K562 (cell line): ENCODE data around the gene LACC1. TPM values are rescaled to one million over a fixed set of nuclear protein-coding genes. Genes with fewer than 3 reads are reported as not detected.

Source experiments
- ATAC-seq: fragments of 200-7000 bp; cut with Tn5 transposase; 3 replicates; pipeline ENCODE4 v1.9.1; 2020; ENCODE audit warnings: moderate library complexity
- BruUV-seq: library from RNA; stranded (reverse); fragments of 400-500 nt; replicated peaks from 2 replicates; lab custom pipeline; 2021; lab: Mats Ljungman, UMichigan
- CTCF ChIA-PET: fragments of 300-600 bp; formaldehyde crosslinking; extraction: SDS; loops from one replicate; lab custom pipeline; 2021; ENCODE audit warnings: low intra/inter-chr PET ratio; lab: Yijun Ruan, JAX
- POLR2A ChIA-PET: fragments of 300-600, 350-650 bp; sonication (Branson Sonifier 250); formaldehyde crosslinking; extraction: SDS; loops from one replicate; lab custom pipeline; 2021; ENCODE audit warnings: antibody characterized with exemption, inconsistent platforms; lab: Yijun Ruan, JAX
- DNase-seq, 4 experiments: peaks; one replicate each; pipeline versions ENCODE4 v3.0.0 to v3.0.0-alpha.2; 2011 to 2018; ENCODE audit warnings: low spot score in 3 of 4, mixed read lengths in 3 of 4; ENCODE audit errors: extremely low read depth in 1 of 4
- FAIRE-seq: peaks from 2 replicates; lab custom pipeline; 2011; peaks lifted over from hg19 to GRCh38; lab: Jason Lieb, UNC
- H2AFZ ChIP-seq: 2 replicates; pipeline ENCODE4 v1.6.0; 2011; ENCODE audit warnings: low read depth, low read length, control low read depth, inconsistent platforms
- H3K27ac ChIP-seq: fragments of 200-600 bp; 3 replicates; pipeline ENCODE4 v1.8.0; 2011; ENCODE audit warnings: low read depth, mild to moderate bottlenecking, control low read depth, inconsistent platforms, low read length, moderate library complexity, mixed read lengths; ENCODE audit errors: extremely low read depth
- H3K27me3 ChIP-seq, 2 experiments: fragments of 300-600 bp in 1 of 2; 2 replicates in 1 of 2; 3 replicates in 1 of 2; pipeline versions ENCODE4 v1.6.0 to v1.8.0; 2011; ENCODE audit warnings: inconsistent platforms in 2 of 2, low read length in 2 of 2, mild to moderate bottlenecking in 1 of 2, mixed read lengths in 1 of 2, moderate library complexity in 1 of 2; ENCODE audit not compliant: control insufficient read depth in 2 of 2, insufficient read depth in 2 of 2
- H3K36me3 ChIP-seq: fragments of 300-600 bp; 3 replicates; pipeline ENCODE4 v1.8.0; 2011; ENCODE audit warnings: mild to moderate bottlenecking, low read length, inconsistent platforms; ENCODE audit not compliant: control insufficient read depth, insufficient read depth
- H3K4me1 ChIP-seq, 2 experiments: fragments of 200-600 bp in 1 of 2; replicated peaks in 1 of 2; 2 replicates in 1 of 2; 3 replicates in 1 of 2; pipeline versions ENCODE4 v1.5.1 to v1.8.0; 2011; ENCODE audit warnings: inconsistent platforms in 2 of 2, low read length in 2 of 2, mild to moderate bottlenecking in 1 of 2, mixed read lengths in 1 of 2, moderate library complexity in 1 of 2; ENCODE audit not compliant: control insufficient read depth in 2 of 2, insufficient read depth in 2 of 2
- H3K4me2 ChIP-seq: 2 replicates; pipeline ENCODE4 v1.6.1; 2011; ENCODE audit warnings: low read length, control low read depth, inconsistent platforms, mixed read lengths; ENCODE audit not compliant: insufficient read depth
- H3K4me3 ChIP-seq: fragments of 200-600 bp; sonication (generic), shearing (Covaris generic); 2 replicates; pipeline ENCODE4 v1.5.1; 2016; ENCODE audit warnings: control low read depth, inconsistent platforms
- H3K79me2 ChIP-seq: fragments of 200-600 bp; 3 replicates; pipeline ENCODE4 v1.8.0; 2011; ENCODE audit warnings: low read length, inconsistent platforms; ENCODE audit not compliant: control insufficient read depth, insufficient read depth
- H3K9ac ChIP-seq, 2 experiments: 2 replicates each; pipeline versions ENCODE4 v1.6.0 to v1.6.1; 2011; ENCODE audit warnings: low read depth in 2 of 2, low read length in 2 of 2, control low read depth in 1 of 2, inconsistent platforms in 1 of 2, mild to moderate bottlenecking in 1 of 2, mixed read lengths in 1 of 2; ENCODE audit not compliant: insufficient read depth in 1 of 2
- H3K9me1 ChIP-seq: one replicate; pipeline ENCODE4 v1.6.0; 2011; ENCODE audit warnings: inconsistent platforms, mild to moderate bottlenecking, low read length, moderate library complexity; ENCODE audit not compliant: control insufficient read depth, insufficient read depth
- H3K9me3 ChIP-seq: replicated peaks from 2 replicates; pipeline ENCODE4 v1.5.1; 2011; ENCODE audit warnings: low read depth, low read length, inconsistent platforms; ENCODE audit not compliant: control insufficient read depth, insufficient read depth
- H4K20me1 ChIP-seq: replicated peaks from 2 replicates; pipeline ENCODE4 v1.6.1; 2011; ENCODE audit warnings: low read length, inconsistent platforms, mixed read lengths; ENCODE audit not compliant: control insufficient read depth, insufficient read depth
- HNRNPL ChIP-seq: fragments of 200-400 bp; formaldehyde crosslinking; IDR thresholded peaks from 2 replicates; pipeline ENCODE4 v1.6.1; 2017; ENCODE audit warnings: low read depth, mild to moderate bottlenecking, low read length
- ILF3 ChIP-seq: fragments of 450-650 bp; IDR thresholded peaks from 2 replicates; pipeline ENCODE4 v1.6.1; 2018; ENCODE audit warnings: antibody characterized with exemption, mild to moderate bottlenecking, moderate library complexity, borderline replicate concordance
- L3MBTL2 ChIP-seq: fragments of 450-650 bp; IDR thresholded peaks from 2 replicates; pipeline ENCODE4 v1.6.1; 2016; ENCODE audit warnings: mild to moderate bottlenecking, moderate library complexity
- PPARD ChIP-seq: fragments of 250-450 bp; sonication (Bioruptor Pico); IDR thresholded peaks from 2 replicates; pipeline ENCODE4 v1.8.0; 2022; ENCODE audit warnings: inconsistent platforms, mild to moderate bottlenecking, moderate library complexity
- SNIP1 ChIP-seq: fragments of 450-650 bp; IDR thresholded peaks from 2 replicates; pipeline ENCODE4 v1.7.1; 2017; ENCODE audit warnings: low read depth, mild to moderate bottlenecking
- ZNF274 ChIP-seq: IDR thresholded peaks from 2 replicates; pipeline ENCODE4 v1.6.1; 2011; ENCODE audit warnings: low read depth, mild to moderate bottlenecking, low read length, moderate library complexity, borderline replicate concordance
- ZNF561 ChIP-seq: fragments of 450-650 bp; formaldehyde crosslinking; conservative IDR thresholded peaks from 2 replicates; pipeline ENCODE4 v1.4.0; 2020; ENCODE audit warnings: mild to moderate bottlenecking, moderate library complexity
- ZNF699 ChIP-seq: fragments of 250-450 bp; sonication (Bioruptor Pico); IDR thresholded peaks from 2 replicates; pipeline ENCODE4 v1.8.0; 2021; ENCODE audit warnings: mild to moderate bottlenecking, moderate library complexity; ENCODE audit not compliant: insufficient replicate concordance
- in situ Hi-C: fragments of 300-500 bp; cut with MboI; formaldehyde crosslinking; loops from 4 replicates; pipeline ENCODE4 v1.15.0; 2018; ENCODE audit warnings: inconsistent platforms, mixed read lengths
- intact Hi-C: fragments of 100-400 bp; cut with micrococcal nuclease; formaldehyde crosslinking; loops from 2 replicates; pipeline ENCODE4 v1.14.2; 2022
- polyA plus RNA-seq, 8 experiments: library from polyadenylated mRNA; depleted of rRNA in 4 of 8; stranded (reverse) in 5 of 8; unstranded in 3 of 8; fragments of >200 nt; fragmentation: Nextera tagmentation in 2 of 8; fragmentation: Illumina TruSeq in 1 of 8; extraction: Ambion mirVana in 2 of 8; extraction: Trizol in 1 of 8; gene quantifications; 2 replicates each; pipeline versions ENCODE4 v1.2.1 to v1.2.3, GENCODE V29; 2011 to 2014; ENCODE audit warnings: inconsistent platforms in 1 of 8, missing spikeins in 1 of 8
- total RNA-seq, 7 experiments: library from RNA; depleted of rRNA in 6 of 7; stranded (reverse); fragments of >200 nt in 6 of 7; fragmentation: Illumina TruSeq in 2 of 7; extraction: Trizol in 2 of 7; gene quantifications; 2 replicates each; pipeline versions ENCODE4 v1.2.1 to v1.2.3, GENCODE V29; 2011 to 2021; ENCODE audit warnings: low replicate concordance in 1 of 7
- TF ChIP-seq, protein P1 (sequence below): fragments of 200-800 bp; sonication (Bioruptor generic); IDR thresholded peaks from 2 replicates; pipeline ENCODE4 v1.6.1; 2016; ENCODE audit warnings: missing genetic modification characterization, missing compliant biosample characterization
- TF ChIP-seq, protein P2 (sequence below): sonication (generic); formaldehyde crosslinking; IDR thresholded peaks from 2 replicates; pipeline ENCODE4 v1.8.0; 2022; ENCODE audit warnings: mild to moderate bottlenecking, missing genetic modification reagents
- TF ChIP-seq, protein P3 (sequence below): fragments of 250-450 bp; sonication (Bioruptor Pico); IDR thresholded peaks from 2 replicates; pipeline ENCODE4 v1.4.0; 2020; ENCODE audit warnings: borderline replicate concordance

Gene LACC1
- total and polyA plus RNA-seq, 9 of the 15 experiments (the other 6 are each of a cell fraction or from before 2014, with no cell fraction given): 0.24 TPM; not detected in 8

DNA sequence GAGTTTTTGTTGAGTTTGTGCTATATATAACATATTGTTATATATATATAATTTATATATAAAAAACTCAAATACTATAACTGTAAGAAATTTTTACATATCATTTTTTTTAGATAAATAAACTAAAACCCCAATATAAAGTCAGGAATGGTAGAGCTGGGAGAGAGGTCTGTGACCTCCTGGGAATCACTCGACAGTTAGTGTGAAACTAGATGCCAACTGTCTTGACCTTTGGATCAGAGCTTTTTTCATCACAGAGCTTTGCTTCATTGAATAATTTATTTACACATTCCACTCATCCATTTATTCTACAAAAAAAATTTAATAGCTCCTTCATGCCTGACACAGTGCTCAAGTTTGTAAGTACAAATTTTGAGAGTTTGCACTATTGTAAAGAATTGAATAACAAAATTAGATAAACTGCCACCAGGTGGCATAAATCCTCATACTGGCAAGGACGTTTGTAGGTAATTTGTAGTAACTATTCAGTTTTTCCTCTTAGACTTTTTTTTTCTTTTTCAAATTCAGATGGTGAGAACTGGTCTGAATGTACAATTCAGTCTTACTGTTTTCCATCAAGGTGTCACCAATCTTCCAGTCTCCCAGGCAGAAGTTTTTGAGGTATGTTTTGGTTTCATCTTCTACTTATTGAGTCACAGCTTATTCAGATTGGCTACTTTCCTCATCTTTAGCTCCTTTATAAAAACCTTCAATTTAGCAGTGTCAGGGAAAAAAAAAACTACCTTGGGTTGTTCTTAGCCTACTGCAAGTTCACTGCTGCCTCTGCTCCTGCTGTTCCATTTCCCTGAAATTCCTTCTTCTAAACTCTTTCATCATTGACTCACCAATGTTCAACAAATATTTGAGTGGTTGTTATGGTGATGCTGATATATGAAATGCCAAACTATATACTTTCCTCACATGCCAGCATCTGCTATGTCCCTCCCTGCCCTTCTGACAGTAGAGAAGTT is 28.7 kb downstream of the LACC1 start (continued):
- TF ChIP-seq, protein P1, sequence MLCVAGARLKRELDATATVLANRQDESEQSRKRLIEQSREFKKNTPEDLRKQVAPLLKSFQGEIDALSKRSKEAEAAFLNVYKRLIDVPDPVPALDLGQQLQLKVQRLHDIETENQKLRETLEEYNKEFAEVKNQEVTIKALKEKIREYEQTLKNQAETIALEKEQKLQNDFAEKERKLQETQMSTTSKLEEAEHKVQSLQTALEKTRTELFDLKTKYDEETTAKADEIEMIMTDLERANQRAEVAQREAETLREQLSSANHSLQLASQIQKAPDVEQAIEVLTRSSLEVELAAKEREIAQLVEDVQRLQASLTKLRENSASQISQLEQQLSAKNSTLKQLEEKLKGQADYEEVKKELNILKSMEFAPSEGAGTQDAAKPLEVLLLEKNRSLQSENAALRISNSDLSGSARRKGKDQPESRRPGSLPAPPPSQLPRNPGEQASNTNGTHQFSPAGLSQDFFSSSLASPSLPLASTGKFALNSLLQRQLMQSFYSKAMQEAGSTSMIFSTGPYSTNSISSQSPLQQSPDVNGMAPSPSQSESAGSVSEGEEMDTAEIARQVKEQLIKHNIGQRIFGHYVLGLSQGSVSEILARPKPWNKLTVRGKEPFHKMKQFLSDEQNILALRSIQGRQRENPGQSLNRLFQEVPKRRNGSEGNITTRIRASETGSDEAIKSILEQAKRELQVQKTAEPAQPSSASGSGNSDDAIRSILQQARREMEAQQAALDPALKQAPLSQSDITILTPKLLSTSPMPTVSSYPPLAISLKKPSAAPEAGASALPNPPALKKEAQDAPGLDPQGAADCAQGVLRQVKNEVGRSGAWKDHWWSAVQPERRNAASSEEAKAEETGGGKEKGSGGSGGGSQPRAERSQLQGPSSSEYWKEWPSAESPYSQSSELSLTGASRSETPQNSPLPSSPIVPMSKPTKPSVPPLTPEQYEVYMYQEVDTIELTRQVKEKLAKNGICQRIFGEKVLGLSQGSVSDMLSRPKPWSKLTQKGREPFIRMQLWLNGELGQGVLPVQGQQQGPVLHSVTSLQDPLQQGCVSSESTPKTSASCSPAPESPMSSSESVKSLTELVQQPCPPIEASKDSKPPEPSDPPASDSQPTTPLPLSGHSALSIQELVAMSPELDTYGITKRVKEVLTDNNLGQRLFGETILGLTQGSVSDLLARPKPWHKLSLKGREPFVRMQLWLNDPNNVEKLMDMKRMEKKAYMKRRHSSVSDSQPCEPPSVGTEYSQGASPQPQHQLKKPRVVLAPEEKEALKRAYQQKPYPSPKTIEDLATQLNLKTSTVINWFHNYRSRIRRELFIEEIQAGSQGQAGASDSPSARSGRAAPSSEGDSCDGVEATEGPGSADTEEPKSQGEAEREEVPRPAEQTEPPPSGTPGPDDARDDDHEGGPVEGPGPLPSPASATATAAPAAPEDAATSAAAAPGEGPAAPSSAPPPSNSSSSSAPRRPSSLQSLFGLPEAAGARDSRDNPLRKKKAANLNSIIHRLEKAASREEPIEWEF: no peak
- TF ChIP-seq, all 486 proteins: peak for 2

DNA sequence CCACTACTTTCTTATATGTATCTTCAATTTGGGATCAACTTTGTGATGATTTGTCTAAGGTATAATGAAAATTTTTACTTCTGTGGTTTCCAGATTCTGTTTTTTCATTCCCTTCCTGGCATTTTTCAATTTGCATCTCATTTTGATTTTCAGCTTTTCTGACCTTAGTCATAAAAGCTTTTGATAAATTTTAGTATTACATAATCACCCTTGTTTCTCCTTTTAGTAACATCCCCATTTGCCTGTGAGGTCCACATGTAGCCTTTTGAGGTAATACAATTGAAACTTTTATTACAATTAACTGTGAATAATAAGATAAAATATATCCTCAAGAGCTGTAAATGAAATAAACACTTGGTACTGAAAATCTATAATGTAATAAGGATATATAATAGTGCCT is 31.2 kb downstream of the LACC1 start:
- intact Hi-C loops: no loop called here
- in situ Hi-C loops: loop anchor here (10.0 to 25.0 kb wide), 2 partner anchors 276 to 564 kb away; no protein-coding TSS in a partner anchor
- no peaks in the 10 kb centered on the region for H4K20me1 ChIP-seq
- ChIA-PET POLR2A (interaction anchor here (1.0 kb wide), 1 partner anchor 9 kb away, joined by 3 read pairs; no protein-coding TSS in a partner anchor), CTCF (no interaction called here)
- H2AFZ ChIP-seq: no peak overlapping the region
- H3K4me2 ChIP-seq: no peak overlapping the region
- no peaks in the 10 kb centered on the region for H3K79me2 ChIP-seq
- H3K9me3 ChIP-seq: no peaks in the 10 kb centered on the region
- H3K36me3 ChIP-seq: no peaks in the 10 kb centered on the region
- H3K9me1 ChIP-seq: no peaks in the 10 kb centered on the region
- no peak overlapping the region for H3K4me3 ChIP-seq
- BruUV-seq: no TSS peak
- no peak overlapping the region for H3K27ac ChIP-seq
- FAIRE-seq (no peak), DNase-seq (no peak), ATAC-seq (no peak)
- no peaks in the 10 kb centered on the region; a peak in 1 of 5 replicates for H3K27me3 ChIP-seq
- H3K4me1 ChIP-seq: no peaks in the 10 kb centered on the region
- H3K9ac ChIP-seq: no peak overlapping the region
- TF ChIP-seq, protein P2, sequence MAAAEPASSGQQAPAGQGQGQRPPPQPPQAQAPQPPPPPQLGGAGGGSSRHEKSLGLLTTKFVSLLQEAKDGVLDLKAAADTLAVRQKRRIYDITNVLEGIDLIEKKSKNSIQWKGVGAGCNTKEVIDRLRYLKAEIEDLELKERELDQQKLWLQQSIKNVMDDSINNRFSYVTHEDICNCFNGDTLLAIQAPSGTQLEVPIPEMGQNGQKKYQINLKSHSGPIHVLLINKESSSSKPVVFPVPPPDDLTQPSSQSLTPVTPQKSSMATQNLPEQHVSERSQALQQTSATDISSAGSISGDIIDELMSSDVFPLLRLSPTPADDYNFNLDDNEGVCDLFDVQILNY (CRISPR knock-in tag): no peak
- no peak for TF ChIP-seq HNRNPL
- TF ChIP-seq ZNF561 (CRISPR knock-in tag): no peak
- TF ChIP-seq, protein P3, sequence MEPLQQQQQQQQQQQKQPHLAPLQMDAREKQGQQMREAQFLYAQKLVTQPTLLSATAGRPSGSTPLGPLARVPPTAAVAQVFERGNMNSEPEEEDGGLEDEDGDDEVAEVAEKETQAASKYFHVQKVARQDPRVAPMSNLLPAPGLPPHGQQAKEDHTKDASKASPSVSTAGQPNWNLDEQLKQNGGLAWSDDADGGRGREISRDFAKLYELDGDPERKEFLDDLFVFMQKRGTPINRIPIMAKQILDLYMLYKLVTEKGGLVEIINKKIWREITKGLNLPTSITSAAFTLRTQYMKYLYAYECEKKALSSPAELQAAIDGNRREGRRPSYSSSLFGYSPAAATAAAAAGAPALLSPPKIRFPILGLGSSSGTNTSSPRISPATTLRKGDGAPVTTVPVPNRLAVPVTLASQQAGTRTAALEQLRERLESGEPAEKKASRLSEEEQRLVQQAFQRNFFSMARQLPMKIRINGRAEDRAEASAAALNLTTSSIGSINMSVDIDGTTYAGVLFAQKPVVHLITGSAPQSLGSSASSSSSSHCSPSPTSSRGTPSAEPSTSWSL (CRISPR knock-in tag): no peak
- TF ChIP-seq ZNF699 (CRISPR knock-in tag): no peak
- no peak for TF ChIP-seq L3MBTL2
- TF ChIP-seq ILF3: no peak
- TF ChIP-seq ZNF274: no peak
- TF ChIP-seq PPARD (CRISPR knock-in tag): no peak
- TF ChIP-seq SNIP1: no peak
